ACC112 (cell line): ENCODE results near the gene CDH4.

Experiments
- H2AFZ ChIP-seq: fragments of 200-600 bp; sonication (generic); one replicate; pipeline ENCODE4 v1.6.0; 2017; ENCODE audit warnings: antibody characterized with exemption, low read length; ENCODE audit not compliant: unreplicated experiment
- H3K27ac ChIP-seq: fragments of 200-600 bp; sonication (generic); 2 replicates; pipeline ENCODE4 v1.5.1; 2014; ENCODE audit warnings: low read depth, mild to moderate bottlenecking, antibody characterized with exemption, low read length, moderate library complexity
- H3K27me3 ChIP-seq: fragments of 200-600 bp; sonication (generic); 2 replicates; pipeline ENCODE4 v1.6.1; 2014; ENCODE audit warnings: mild to moderate bottlenecking, antibody characterized with exemption, low read length, moderate library complexity, mixed read lengths; ENCODE audit not compliant: insufficient read depth
- H3K36me3 ChIP-seq: fragments of 200-600 bp; sonication (generic); 2 replicates; pipeline ENCODE4 v1.6.1; 2016; ENCODE audit warnings: mild to moderate bottlenecking, antibody characterized with exemption, low read length, moderate library complexity, mixed read lengths; ENCODE audit not compliant: insufficient read depth
- H3K4me1 ChIP-seq: fragments of 200-600 bp; sonication (generic); one replicate; pipeline ENCODE4 v1.6.1; 2016; ENCODE audit warnings: low read length, mixed read lengths; ENCODE audit not compliant: insufficient read depth, unreplicated experiment, control insufficient read depth
- H3K4me3 ChIP-seq: fragments of 200-600 bp; sonication (generic); 2 replicates; pipeline ENCODE4 v1.5.1; 2014; ENCODE audit warnings: mild to moderate bottlenecking, low read depth, low read length
- H3K79me2 ChIP-seq: fragments of 200-600 bp; sonication (generic); one replicate; pipeline ENCODE4 v1.6.0; 2016; ENCODE audit warnings: low read length; ENCODE audit not compliant: control insufficient read depth, unreplicated experiment, insufficient read depth

CDH4 gene

DNA sequence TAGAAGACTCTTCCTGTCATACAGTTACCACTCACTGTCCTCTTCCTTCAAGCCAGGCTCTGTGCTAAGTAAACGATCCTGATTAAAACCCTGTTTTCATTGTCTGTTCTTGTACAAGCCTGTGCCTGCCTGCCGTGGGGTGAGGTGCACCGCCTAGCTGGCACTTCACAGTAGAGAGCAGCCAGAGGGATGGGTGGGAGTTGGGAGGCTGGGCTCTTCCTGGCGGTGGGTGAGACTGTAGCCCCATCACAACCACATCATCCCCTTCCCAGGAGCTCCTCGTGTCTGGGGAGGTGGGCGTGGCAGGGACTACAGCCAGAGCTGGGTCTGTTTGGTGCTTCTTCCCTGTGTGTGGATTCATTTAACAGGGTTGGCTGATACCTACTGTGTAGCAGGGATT is 431.7 kb downstream of the CDH4 start:
- Histone ChIP-seq H3K4me1 (no peaks in the 10 kb centered on the region), H3K36me3 (no peaks in the 10 kb centered on the region), H3K27ac (no peak overlapping the region), H3K27me3 (peaks cover 39% of the 10 kb centered on the region), H3K79me2 (no peaks in the 10 kb centered on the region), H2AFZ (no peak overlapping the region), H3K4me3 (no peak overlapping the region)

DNA sequence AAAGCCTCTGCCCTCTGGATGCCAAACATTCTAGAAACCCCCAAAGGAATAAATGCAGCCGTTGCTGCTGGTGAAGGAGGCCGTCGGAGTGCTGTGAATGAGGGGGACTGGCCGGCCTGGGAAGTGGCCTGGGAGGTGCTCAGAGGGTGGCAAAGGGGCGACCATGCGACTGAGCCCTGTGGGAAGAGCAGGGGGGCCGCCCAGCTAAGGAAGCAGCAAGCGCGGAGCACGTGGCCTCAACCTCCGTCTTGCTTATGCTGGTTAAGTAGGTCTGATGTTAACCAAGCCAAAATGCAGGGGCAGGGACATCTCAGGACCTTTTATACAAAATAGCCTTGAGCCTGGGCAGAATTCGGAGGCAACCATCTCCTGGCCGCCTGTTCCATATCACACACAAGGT is 432.1 kb downstream of the CDH4 start:
- no peaks in the 10 kb centered on the region for H3K79me2 ChIP-seq
- H3K27me3 ChIP-seq = peaks cover 39% of the 10 kb centered on the region
- H3K27ac ChIP-seq = no peak overlapping the region

DNA sequence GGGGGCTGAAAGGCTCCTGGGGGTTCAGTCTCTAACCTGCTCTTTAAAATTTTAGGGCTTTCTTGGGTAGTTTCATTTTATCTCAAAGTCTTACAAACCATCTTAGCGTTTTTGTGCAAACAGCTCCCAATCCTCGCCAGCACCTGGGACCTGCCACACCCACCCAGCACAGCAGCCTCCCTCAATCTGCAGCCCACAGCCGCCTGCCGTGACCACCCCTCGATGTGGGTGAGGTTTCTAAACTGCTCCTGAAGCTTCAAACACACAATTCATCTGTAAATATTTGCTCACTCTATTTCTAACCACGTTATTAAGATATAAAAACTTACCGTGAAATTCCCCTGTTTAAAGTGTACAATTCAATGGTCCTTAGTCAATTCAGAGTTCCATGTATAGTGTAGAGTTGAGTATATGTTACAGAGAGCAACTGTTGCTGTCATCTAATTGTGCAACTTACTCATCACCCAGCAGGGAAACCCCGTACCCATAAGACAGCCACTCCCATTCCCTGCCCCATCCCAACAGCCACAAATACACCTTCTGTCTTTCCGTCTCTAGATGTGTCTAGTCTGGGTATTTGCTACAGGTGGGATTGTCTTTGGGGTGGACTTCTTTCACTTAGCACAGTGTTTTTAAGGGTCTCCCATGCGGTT is 432.6 kb downstream of the CDH4 start:
- no peaks in the 10 kb centered on the region for H3K79me2 ChIP-seq

More for the DNA sequence above, 432.1 kb downstream of the CDH4 start:
- Histone ChIP-seq H3K4me1 (no peaks in the 10 kb centered on the region), H2AFZ (no peak overlapping the region), H3K4me3 (no peak overlapping the region), H3K36me3 (no peaks in the 10 kb centered on the region)

DNA sequence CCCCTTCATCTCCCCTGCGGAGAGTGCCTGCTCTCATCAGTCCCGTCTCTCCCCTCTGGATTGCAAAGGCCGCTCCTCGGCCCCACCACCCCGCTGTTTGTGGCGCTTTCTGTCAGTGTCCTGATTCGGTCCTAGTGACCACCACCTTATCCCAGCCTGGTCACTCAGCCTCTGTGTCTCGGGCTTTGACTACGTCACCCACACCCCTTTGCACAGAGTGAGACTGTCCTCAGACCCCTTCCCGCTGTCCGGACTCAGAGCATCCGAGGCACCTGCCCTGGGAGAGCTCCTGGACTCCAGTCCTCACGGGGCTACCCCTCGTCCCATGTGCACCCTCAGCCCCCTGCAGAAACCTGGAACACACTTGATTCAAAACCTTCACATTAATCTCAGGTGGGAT is 433.4 kb downstream of the CDH4 start:
- Histone ChIP-seq H3K79me2 (no peaks in the 10 kb centered on the region), H3K27ac (no peak overlapping the region), H3K36me3 (no peaks in the 10 kb centered on the region), H3K4me3 (no peak overlapping the region), H2AFZ (no peak overlapping the region), H3K27me3 (peaks cover 39% of the 10 kb centered on the region), H3K4me1 (no peaks in the 10 kb centered on the region)

More for the DNA sequence above, 432.6 kb downstream of the CDH4 start:
- H3K4me1 ChIP-seq = no peaks in the 10 kb centered on the region
- no peak overlapping the region for H3K27ac ChIP-seq
- no peaks in the 10 kb centered on the region for H3K36me3 ChIP-seq
- H2AFZ ChIP-seq = no peak overlapping the region
- H3K27me3 ChIP-seq = peaks cover 39% of the 10 kb centered on the region
- H3K4me3 ChIP-seq = no peak overlapping the region

DNA sequence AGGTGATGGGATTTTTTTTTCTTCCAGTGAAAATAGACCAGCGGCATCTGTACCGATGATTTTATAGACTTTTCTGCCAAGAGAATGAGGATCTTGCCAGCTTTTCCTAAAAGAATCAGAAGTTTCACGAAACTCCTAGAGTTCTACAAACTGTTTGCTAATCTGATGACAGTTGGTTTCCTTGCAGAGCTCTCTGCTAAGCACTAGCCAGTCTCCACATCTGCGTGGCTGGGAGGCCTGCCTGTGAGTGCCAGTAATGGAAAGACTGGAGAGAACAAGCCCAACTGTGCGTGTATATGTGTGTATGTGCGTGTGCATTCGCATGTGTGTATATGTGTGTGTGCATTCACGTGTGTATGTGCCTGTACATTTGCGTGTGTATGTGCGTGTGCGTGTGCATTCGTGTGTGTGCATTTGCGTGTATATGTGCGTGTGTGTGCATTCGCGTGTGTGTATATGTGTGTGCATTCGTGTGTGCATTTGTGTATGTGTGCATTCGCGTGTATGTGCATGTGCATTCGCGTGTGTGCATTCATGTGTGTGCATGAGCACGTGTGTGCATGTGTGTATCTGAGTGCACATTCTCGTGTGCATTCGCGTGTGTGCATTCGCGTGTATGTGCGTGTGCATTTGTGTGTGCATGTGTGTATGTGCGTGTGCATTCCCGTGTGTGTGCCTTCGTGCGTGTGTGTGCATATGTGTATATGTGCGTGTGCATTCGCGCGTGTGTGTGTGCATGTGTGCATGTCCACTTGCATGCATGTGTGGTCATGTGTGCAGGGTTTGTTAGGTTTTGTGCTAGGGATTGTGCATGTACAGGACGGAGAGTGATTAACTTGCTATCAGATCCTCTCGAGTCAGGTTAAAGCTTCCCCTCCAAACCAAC is 434.2 kb downstream of the CDH4 start:
- Histone ChIP-seq H3K4me3 (no peak overlapping the region), H3K79me2 (no peaks in the 10 kb centered on the region), H3K27me3 (peaks cover 37% of the 10 kb centered on the region), H3K36me3 (no peaks in the 10 kb centered on the region), H2AFZ (no peak overlapping the region), H3K27ac (no peak overlapping the region), H3K4me1 (no peaks in the 10 kb centered on the region)

DNA sequence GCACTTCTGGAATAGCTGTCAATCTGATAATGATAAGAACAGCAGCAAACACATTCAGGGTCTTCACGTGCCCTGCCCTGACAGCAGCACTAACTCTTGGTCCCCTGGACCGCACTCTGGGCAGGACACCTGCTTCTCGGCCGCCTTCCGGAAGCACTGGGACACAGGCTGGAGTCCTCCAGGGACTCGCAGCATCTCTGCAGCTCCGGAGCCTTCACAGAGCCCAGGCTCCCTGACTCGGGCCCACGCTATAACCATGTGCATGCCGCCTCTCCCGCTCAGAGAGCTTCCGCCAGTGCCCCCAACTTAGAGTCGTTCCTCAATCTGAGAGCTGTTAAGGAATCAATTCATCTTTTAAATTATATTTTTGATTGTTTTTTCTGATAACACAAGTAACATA is 436.4 kb downstream of the CDH4 start:
- H2AFZ ChIP-seq = no peak overlapping the region
- no peaks in the 10 kb centered on the region for H3K36me3 ChIP-seq
- H3K27me3 ChIP-seq = peaks cover 17% of the 10 kb centered on the region

DNA sequence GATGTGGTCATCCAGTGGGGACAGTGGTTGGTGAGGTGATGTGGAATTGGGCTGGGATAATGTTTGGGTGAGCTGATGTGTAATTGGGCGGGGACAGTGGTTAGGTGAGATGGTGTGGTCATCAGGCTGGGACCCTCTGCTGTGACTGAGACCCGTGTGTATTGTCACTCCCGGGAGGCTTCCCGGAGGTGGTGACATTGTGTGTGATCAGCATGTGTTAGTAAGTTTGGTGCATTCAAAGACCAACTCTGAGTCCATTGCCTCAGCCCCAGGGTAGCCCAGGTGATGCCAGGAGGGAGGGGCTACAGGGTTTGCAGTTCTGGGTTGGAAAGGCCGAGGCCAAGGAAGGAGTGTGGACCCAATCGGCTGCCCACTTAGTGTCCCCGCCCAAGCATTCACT is 438.1 kb downstream of the CDH4 start:
- Histone ChIP-seq H3K4me3 (no peak overlapping the region), H2AFZ (no peak overlapping the region), H3K4me1 (no peaks in the 10 kb centered on the region), H3K36me3 (no peaks in the 10 kb centered on the region), H3K79me2 (no peaks in the 10 kb centered on the region), H3K27me3 (0 out of 2 replicates have a peak, but pooled peaks cover 1% of the 10 kb centered on the region), H3K27ac (no peak overlapping the region)

More for the DNA sequence above, 436.4 kb downstream of the CDH4 start:
- Histone ChIP-seq H3K27ac (no peak overlapping the region), H3K79me2 (no peaks in the 10 kb centered on the region), H3K4me1 (no peaks in the 10 kb centered on the region), H3K4me3 (no peak overlapping the region)

DNA sequence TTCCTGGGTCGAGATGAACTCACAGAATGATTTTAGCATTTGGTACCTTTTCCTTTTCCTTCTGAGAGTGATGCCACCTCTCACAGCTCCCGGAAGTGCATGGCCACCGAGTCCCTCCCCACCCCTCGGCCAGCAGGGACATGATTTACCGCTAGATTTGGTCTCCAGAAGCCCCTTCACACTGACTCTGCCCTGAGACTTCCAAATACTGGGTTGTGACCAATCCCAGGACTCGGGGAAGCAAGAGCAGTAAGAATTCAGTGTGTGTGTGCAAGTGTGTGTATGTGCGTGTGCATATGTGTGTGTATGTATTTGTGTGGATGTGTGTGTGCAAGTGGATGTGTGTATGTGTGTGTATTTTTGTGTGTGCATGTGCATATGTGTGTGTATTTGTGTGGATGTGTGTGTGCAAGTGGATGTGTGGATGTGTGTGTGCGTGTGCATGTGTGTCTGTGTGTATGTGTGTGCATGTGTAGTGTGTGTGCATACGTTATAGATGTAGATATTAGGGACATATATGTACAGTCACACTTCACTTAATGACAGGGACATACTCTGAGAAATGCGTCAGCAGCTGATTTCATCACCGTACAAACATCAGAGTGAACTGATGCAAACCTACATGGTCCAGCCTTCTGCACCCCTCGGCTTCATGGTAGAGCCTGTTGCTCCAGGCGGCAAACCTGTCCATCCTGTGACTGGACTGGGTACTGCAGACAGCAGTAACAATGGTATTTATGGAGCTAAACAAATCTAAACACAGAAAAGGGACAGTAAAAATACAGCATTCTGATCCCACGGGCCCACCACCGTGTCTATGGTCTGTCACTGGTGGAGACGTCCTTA is 439.2 kb downstream of the CDH4 start:
- Histone ChIP-seq H2AFZ (no peak overlapping the region), H3K27me3 (no peaks in the 10 kb centered on the region), H3K79me2 (no peaks in the 10 kb centered on the region), H3K4me3 (no peak overlapping the region), H3K36me3 (no peaks in the 10 kb centered on the region), H3K4me1 (no peaks in the 10 kb centered on the region), H3K27ac (no peak overlapping the region)

DNA sequence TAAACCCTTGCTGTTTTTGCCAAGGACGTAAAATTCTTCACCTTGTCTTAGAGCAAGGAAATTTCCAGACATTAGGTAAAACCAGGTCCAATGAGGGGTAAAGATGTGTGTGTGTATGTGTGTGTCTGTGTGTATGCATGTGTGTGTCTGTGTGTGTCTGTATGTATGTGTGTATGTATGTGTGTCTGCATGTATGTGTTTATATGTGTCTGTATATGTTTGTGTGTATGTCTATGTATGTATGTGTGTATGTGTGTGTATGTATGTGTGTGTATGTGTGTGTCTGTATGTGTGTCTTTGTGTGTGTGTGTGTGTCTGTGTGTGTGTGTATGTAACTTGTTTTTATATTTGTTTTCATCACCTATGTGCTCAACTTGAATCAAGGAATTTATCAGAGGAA is 439.9 kb downstream of the CDH4 start:
- Histone ChIP-seq H3K27me3 (no peaks in the 10 kb centered on the region), H3K4me1 (no peaks in the 10 kb centered on the region), H2AFZ (no peak overlapping the region), H3K79me2 (no peaks in the 10 kb centered on the region), H3K4me3 (no peak overlapping the region), H3K36me3 (no peaks in the 10 kb centered on the region), H3K27ac (no peak overlapping the region)

DNA sequence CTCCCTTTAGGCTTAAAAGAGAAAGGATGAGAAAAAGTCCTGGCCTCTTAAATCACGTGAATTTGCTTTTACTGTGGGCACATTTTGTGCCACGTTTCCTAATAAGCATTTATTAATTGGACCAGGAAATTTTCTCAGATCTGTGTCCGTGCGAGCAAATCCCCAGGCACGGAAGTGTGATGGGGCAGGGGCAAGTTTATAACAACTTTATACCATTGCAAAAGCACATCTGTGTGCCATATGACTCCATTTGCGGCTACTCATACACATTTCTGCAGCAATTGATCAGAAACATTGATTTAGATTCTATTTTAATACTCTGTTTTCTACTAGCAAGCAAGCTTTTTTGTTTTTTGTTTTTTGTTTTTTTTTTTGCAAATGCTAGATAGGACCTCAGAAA is 440.4 kb downstream of the CDH4 start:
- Histone ChIP-seq H3K27ac (no peak overlapping the region), H3K27me3 (no peaks in the 10 kb centered on the region), H3K4me3 (no peak overlapping the region), H3K4me1 (no peaks in the 10 kb centered on the region), H3K79me2 (no peaks in the 10 kb centered on the region), H3K36me3 (no peaks in the 10 kb centered on the region), H2AFZ (no peak overlapping the region)
